ENCODE data around the gene TPK1. TPM values are rescaled to one million over a fixed set of nuclear protein-coding genes. Genes with fewer than 3 reads are reported as not detected.

Gene TPK1
- total RNA-seq, 1 donor from 2014 or later: 7.6 TPM

GRCh38 chr7:144834641-144835144, 1.2 kb downstream of the TPK1 start:
- ATAC-seq (no peak), DNase-seq (no peak)
- H3K36me3 ChIP-seq: no peaks in the 10 kb centered on the region
- TF ChIP-seq, protein P1, sequence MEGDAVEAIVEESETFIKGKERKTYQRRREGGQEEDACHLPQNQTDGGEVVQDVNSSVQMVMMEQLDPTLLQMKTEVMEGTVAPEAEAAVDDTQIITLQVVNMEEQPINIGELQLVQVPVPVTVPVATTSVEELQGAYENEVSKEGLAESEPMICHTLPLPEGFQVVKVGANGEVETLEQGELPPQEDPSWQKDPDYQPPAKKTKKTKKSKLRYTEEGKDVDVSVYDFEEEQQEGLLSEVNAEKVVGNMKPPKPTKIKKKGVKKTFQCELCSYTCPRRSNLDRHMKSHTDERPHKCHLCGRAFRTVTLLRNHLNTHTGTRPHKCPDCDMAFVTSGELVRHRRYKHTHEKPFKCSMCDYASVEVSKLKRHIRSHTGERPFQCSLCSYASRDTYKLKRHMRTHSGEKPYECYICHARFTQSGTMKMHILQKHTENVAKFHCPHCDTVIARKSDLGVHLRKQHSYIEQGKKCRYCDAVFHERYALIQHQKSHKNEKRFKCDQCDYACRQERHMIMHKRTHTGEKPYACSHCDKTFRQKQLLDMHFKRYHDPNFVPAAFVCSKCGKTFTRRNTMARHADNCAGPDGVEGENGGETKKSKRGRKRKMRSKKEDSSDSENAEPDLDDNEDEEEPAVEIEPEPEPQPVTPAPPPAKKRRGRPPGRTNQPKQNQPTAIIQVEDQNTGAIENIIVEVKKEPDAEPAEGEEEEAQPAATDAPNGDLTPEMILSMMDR (IDR thresholded peaks at IDR 0.05): no peak
- intact Hi-C loops (cut with DNase I): no loop called here
- H3K27ac ChIP-seq: peak overlapping the region; percentile 97
- no peaks in the 10 kb centered on the region for H3K9me3 ChIP-seq
- peak overlapping the region; percentile 81 for H3K4me3 ChIP-seq
- peaks cover 13% of the 10 kb centered on the region for H3K4me1 ChIP-seq
- H3K27me3 ChIP-seq: no peaks in the 10 kb centered on the region

- H3K4me3 ChIP-seq: no peak overlapping the region
- no peaks in the 10 kb centered on the region for H3K36me3 ChIP-seq
- intact Hi-C loops (cut with DNase I): no loop called here
- no peaks in the 10 kb centered on the region for H3K27me3 ChIP-seq
- DNase-seq (no peak), ATAC-seq (no peak)
- peaks cover 8% of the 10 kb centered on the region for H3K4me1 ChIP-seq
- no peak overlapping the region for H3K27ac ChIP-seq
- TF ChIP-seq, protein P1 (IDR thresholded peaks at IDR 0.05): no peak
- no peaks in the 10 kb centered on the region for H3K9me3 ChIP-seq
These were observed 5.0 kb downstream of the TPK1 start for GRCh38 chr7:144830811-144831210.

DNA sequence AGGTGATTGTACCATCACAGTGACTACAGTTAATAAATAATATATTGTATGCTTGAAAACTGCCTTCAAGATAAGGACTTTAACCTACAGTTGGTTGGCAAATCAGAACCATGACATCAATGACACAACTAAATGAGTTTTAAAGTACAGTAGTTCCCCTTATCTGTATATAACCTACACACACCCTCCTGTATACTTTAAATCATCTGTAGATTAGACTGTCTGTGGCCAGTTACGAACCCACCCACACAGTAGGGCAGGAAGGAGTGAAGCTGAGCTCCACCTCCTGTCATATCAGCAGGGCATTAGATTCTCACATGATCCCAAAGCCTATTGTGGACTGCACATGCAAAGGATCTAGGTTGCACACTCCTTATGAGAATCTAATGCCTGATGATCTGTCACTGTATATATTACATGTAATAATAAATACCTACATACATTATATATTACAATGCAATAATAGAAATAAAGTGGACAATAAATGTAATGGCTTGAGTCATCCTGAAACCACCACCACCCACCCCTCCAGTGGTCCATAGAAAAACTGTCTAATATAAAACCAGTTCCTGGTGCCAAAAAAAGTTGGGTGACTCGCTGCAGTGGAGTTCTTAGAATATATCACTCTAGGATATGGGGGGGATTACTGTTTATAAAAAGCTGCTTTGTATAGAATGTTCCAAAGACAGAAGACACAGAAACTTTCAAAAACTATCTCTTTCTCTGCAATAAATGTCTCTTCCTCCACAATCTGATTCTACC, 5.6 kb downstream of the TPK1 start:
- TF ChIP-seq, protein P1 (IDR thresholded peaks at IDR 0.05): no peak
- no peak overlapping the region for H3K4me3 ChIP-seq
- DNase-seq: no peak
- H3K4me1 ChIP-seq: peaks cover 8% of the 10 kb centered on the region
- ATAC-seq: peak; percentile 25
- H3K27me3 ChIP-seq: no peaks in the 10 kb centered on the region
- no peaks in the 10 kb centered on the region for H3K36me3 ChIP-seq
- H3K9me3 ChIP-seq: no peaks in the 10 kb centered on the region
- intact Hi-C loops (cut with DNase I): no loop called here
- no peak overlapping the region for H3K27ac ChIP-seq

DNA sequence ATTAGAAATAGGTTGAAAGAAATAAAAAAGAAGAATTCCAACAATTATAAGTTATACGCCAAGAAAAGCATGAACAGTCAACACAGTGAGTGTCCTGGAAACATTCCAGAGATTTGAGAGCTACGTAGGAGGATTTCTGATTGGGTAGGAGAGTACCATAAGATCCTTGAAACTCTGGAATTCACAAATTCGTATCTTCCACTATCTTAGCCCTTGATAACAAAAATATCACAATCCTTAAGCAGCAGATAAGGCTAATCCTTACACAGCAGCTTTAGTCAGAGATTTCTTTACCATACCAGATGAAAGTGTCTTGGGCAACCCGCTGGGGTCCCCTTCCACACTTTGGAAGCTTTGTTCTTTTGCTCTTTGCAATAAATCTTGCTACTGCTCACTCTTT, 8.2 kb downstream of the TPK1 start:
- Histone ChIP-seq H3K36me3 (no peaks in the 10 kb centered on the region), H3K27me3 (no peaks in the 10 kb centered on the region), H3K9me3 (no peaks in the 10 kb centered on the region), H3K4me3 (no peak overlapping the region), H3K4me1 (no peaks in the 10 kb centered on the region), H3K27ac (no peak overlapping the region)
- peak; percentile 62 for ATAC-seq
- DNase-seq: no peak
- TF ChIP-seq, protein P1 (IDR thresholded peaks at IDR 0.05): no peak
- intact Hi-C loops (cut with DNase I): no loop called here

GRCh38 chr7:144826208-144826607, 9.6 kb downstream of the TPK1 start:
- H3K4me1 ChIP-seq: no peaks in the 10 kb centered on the region
- no peaks in the 10 kb centered on the region for H3K27me3 ChIP-seq
- H3K27ac ChIP-seq: no peak overlapping the region
- no peak for ATAC-seq
- H3K4me3 ChIP-seq: no peak overlapping the region
- no peaks in the 10 kb centered on the region for H3K9me3 ChIP-seq
- intact Hi-C loops (cut with DNase I): no loop called here
- TF ChIP-seq, protein P1 (IDR thresholded peaks at IDR 0.05): no peak
- no peaks in the 10 kb centered on the region for H3K36me3 ChIP-seq
- DNase-seq: no peak

Measured in upper lobe of right lung (tissue), 1 donor.